IMR-90 (cell line): ENCODE measurements around the gene KCNQ1. TPM values are rescaled to one million over a fixed set of nuclear protein-coding genes. Genes with fewer than 3 reads are reported as not detected.

Experiments used
- ATAC-seq: fragments of 200-7000 bp; cut with Tn5 transposase; 2 replicates; pipeline ENCODE4 v1.9.1; 2020; ENCODE audit warnings: low read depth, mild to moderate bottlenecking, moderate library complexity
- BruUV-seq: library from RNA; stranded (reverse); fragments of 400-500 nt; replicated peaks from 2 replicates; lab custom pipeline; 2021; lab: Mats Ljungman, UMichigan
- CTCF ChIA-PET: fragments of 300-600 bp; formaldehyde crosslinking; extraction: SDS; loops from one replicate; lab custom pipeline; 2021; ENCODE audit warnings: antibody characterized with exemption; lab: Yijun Ruan, JAX
- POLR2A ChIA-PET: fragments of 300-600 bp; sonication (Branson Sonifier 250); formaldehyde crosslinking; loops from one replicate; lab custom pipeline; 2022; ENCODE audit warnings: antibody characterized with exemption; ENCODE audit not compliant: unreplicated experiment; lab: Charles Lee
- DNase-seq: peaks from one replicate; pipeline ENCODE4 v3.0.0; 2013
- H2AFZ ChIP-seq: replicated peaks from 2 replicates; pipeline ENCODE3; 2013; ENCODE audit warnings: low read length, mild to moderate bottlenecking; ENCODE audit not compliant: poor library complexity
- H2AK5ac ChIP-seq: 2 replicates; pipeline ENCODE4 v1.6.1; 2013; ENCODE audit warnings: low read depth, low read length, inconsistent platforms
- H2AK9ac ChIP-seq: replicated peaks from 2 replicates; pipeline ENCODE3; 2013; ENCODE audit warnings: mild to moderate bottlenecking, low read depth, low read length, moderate library complexity; ENCODE audit not compliant: poor library complexity
- H2BK120ac ChIP-seq: 2 replicates; pipeline ENCODE4 v1.6.1; 2013; ENCODE audit warnings: low read depth, low read length, inconsistent platforms
- H2BK15ac ChIP-seq: 3 replicates; pipeline ENCODE4 v1.6.1; 2013; ENCODE audit warnings: low read depth, low read length, inconsistent platforms
- H2BK20ac ChIP-seq: 2 replicates; pipeline ENCODE4 v1.6.1; 2013; ENCODE audit warnings: low read depth, mild to moderate bottlenecking, inconsistent platforms, low read length, moderate library complexity
- H2BK5ac ChIP-seq: 2 replicates; pipeline ENCODE4 v1.6.1; 2013; ENCODE audit warnings: mild to moderate bottlenecking, low read depth, low read length, inconsistent platforms; ENCODE audit not compliant: poor library complexity, severe bottlenecking
- H3K14ac ChIP-seq: replicated peaks from 2 replicates; pipeline ENCODE4 v1.6.1; 2013; ENCODE audit warnings: low read depth, low read length, inconsistent platforms
- H3K18ac ChIP-seq: 2 replicates; pipeline ENCODE4 v1.6.1; 2013; ENCODE audit warnings: low read depth, low read length, control low read depth
- H3K23ac ChIP-seq: 2 replicates; pipeline ENCODE4 v1.6.1; 2013; ENCODE audit warnings: low read depth, low read length, inconsistent platforms
- H3K27ac ChIP-seq: 2 replicates; pipeline ENCODE4 v1.5.1; 2013; ENCODE audit warnings: mild to moderate bottlenecking, control low read depth, low read length; ENCODE audit not compliant: insufficient read depth
- H3K27me3 ChIP-seq: 2 replicates; pipeline ENCODE4 v1.6.1; 2013; ENCODE audit warnings: low read length; ENCODE audit not compliant: control insufficient read depth, insufficient read depth
- H3K36me3 ChIP-seq: 2 replicates; pipeline ENCODE4 v1.6.1; 2013; ENCODE audit warnings: low read length, mixed read lengths; ENCODE audit not compliant: control insufficient read depth, insufficient read depth
- H3K4ac ChIP-seq: 2 replicates; pipeline ENCODE4 v1.6.1; 2013; ENCODE audit warnings: low read depth, low read length, inconsistent platforms
- H3K4me1 ChIP-seq: 2 replicates; pipeline ENCODE4 v1.6.1; 2013; ENCODE audit warnings: low read length, mixed read lengths; ENCODE audit not compliant: control insufficient read depth, insufficient read depth
- H3K4me2 ChIP-seq: 2 replicates; pipeline ENCODE4 v1.6.1; 2013; ENCODE audit warnings: low read depth, mild to moderate bottlenecking, control low read depth, low read length, moderate library complexity
- H3K4me3 ChIP-seq: 2 replicates; pipeline ENCODE4 v1.5.1; 2013; ENCODE audit warnings: low read depth, mild to moderate bottlenecking, control low read depth, low read length, moderate library complexity; ENCODE audit not compliant: insufficient read depth
- H3K56ac ChIP-seq: 2 replicates; pipeline ENCODE4 v1.6.1; 2013; ENCODE audit warnings: low read length, inconsistent platforms; ENCODE audit not compliant: insufficient read depth; ENCODE audit errors: extremely low read depth
- H3K79me1 ChIP-seq, 2 experiments: 2 replicates each; pipeline ENCODE4 v1.6.1; 2013; ENCODE audit warnings: low read length in 2 of 2, inconsistent platforms in 1 of 2, low read depth in 1 of 2
- H3K9ac ChIP-seq: 2 replicates; pipeline ENCODE4 v1.6.1; 2013; ENCODE audit warnings: low read depth, low read length, control low read depth
- H3K9me1 ChIP-seq: 2 replicates; pipeline ENCODE4 v1.6.1; 2013; ENCODE audit warnings: low read length, inconsistent platforms; ENCODE audit not compliant: insufficient read depth
- H3K9me3 ChIP-seq: 2 replicates; pipeline ENCODE4 v1.6.1; 2013; ENCODE audit warnings: low read length; ENCODE audit not compliant: control insufficient read depth, insufficient read depth
- H4K20me1 ChIP-seq: 2 replicates; pipeline ENCODE4 v1.6.1; 2013; ENCODE audit warnings: low read length, inconsistent platforms; ENCODE audit not compliant: insufficient read depth
- H4K5ac ChIP-seq: 2 replicates; pipeline ENCODE4 v1.6.1; 2013; ENCODE audit warnings: mild to moderate bottlenecking, low read depth, low read length, control low read depth
- H4K8ac ChIP-seq, 2 experiments: 2 replicates each; pipeline ENCODE4 v1.6.1; 2013; ENCODE audit warnings: low read depth in 2 of 2, low read length in 2 of 2, control low read depth in 1 of 2, inconsistent platforms in 1 of 2
- H4K91ac ChIP-seq: 2 replicates; pipeline ENCODE4 v1.6.1; 2013; ENCODE audit warnings: low read depth, low read length, inconsistent platforms; ENCODE audit not compliant: insufficient read depth
- RFX5 ChIP-seq: IDR thresholded peaks from 2 replicates; pipeline ENCODE4 v1.8.0; 2012; ENCODE audit warnings: low read depth, mild to moderate bottlenecking, low read length, moderate library complexity
- WGBS, 2 experiments: methylation state at CpG; one replicate each; pipeline versions ENCODE4 v1.1.5 to v1.1.7; 2013; ENCODE audit warnings: missing lambda C conversion rate in 2 of 2; ENCODE audit not compliant: insufficient read length in 1 of 2; ENCODE audit errors: extremely low coverage in 2 of 2; 5-methylcytosine and 5-hydroxymethylcytosine counted together
- dilution Hi-C: fragments of 300-500 bp; cut with HindIII; formaldehyde crosslinking; loops from one replicate; pipeline ENCODE4 v1.14.3; 2018; ENCODE audit warnings: low sequenced_read_pairs; ENCODE audit not compliant: unreplicated experiment
- in situ Hi-C: fragments of 300-500 bp; cut with MboI; formaldehyde crosslinking; loops from 3 replicates; pipeline ENCODE4 v1.14.3; 2019; ENCODE audit warnings: low sequenced_read_pairs, inconsistent platforms, mixed read lengths
- intact Hi-C: fragments of 100-400 bp; cut with micrococcal nuclease; formaldehyde crosslinking; loops from 2 replicates; pipeline ENCODE4 v1.10.0; 2022
- polyA plus RNA-seq, 3 experiments: library from polyadenylated mRNA; depleted of rRNA; stranded (reverse); fragments of >200 nt; gene quantifications; 2 replicates each; pipeline ENCODE4 v1.2.3, GENCODE V29; 2012; ENCODE audit warnings: low replicate concordance in 1 of 3
- total RNA-seq: library from RNA; depleted of rRNA; stranded (reverse); fragments of >200 nt; gene quantifications from 2 replicates; pipeline ENCODE4 v1.2.3, GENCODE V29; 2012

KCNQ1 gene
- total and polyA plus RNA-seq, 2 of the 4 experiments (the other 2 are of a cell fraction): 0.07 TPM; not detected in 1

DNA sequence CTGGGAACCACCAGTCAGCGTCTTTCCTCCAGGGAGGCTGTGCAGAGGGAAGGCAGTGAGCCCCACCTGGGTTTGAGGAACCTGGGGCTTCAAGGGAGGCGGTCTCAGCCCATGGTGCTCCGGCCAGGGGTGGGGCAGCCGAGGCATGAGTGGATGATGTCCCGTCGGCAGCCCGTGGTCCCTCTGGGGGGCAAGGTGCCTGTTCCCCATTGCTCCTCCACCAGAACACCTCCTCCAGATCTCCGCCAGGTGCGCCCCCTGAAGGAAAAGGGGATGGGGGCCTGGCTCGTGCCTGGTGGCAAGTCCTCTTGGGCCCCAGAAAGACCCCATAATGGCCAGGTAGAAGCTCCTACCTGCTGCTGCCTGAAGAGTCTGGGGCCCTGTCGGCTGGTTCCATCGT lies 94.1 kb downstream of the KCNQ1 start:
- BruUV-seq: no TSS peak
- H2BK120ac ChIP-seq: no peak overlapping the region
- no peak overlapping the region for H4K8ac ChIP-seq
- intact Hi-C loops (no loop called here), in situ Hi-C loops (no loop called here), dilution Hi-C loops (no loop called here)
- H3K79me1 ChIP-seq: no peaks in the 10 kb centered on the region
- H3K56ac ChIP-seq: no peak overlapping the region
- ATAC-seq (no peak), DNase-seq (no peak)
- no peak overlapping the region for H3K9ac ChIP-seq
- no peak for TF ChIP-seq RFX5
- no peak overlapping the region for H3K23ac ChIP-seq
- H2AK9ac ChIP-seq: no peak overlapping the region
- H3K27ac ChIP-seq: no peak overlapping the region
- CTCF ChIA-PET: no interaction called here
- H3K36me3 ChIP-seq: no peaks in the 10 kb centered on the region
- no peak overlapping the region for H3K18ac ChIP-seq
- WGBS, 2 experiments: 70% methylated on average over 2 of the region's 12 CpGs; no CpG with 5 or more reads in 1 of the 2 experiments
- no peak overlapping the region for H2AK5ac ChIP-seq
- no peaks in the 10 kb centered on the region for H3K9me3 ChIP-seq
- H3K9me1 ChIP-seq: no peaks in the 10 kb centered on the region
- H2AFZ ChIP-seq: no peak overlapping the region
- H3K4ac ChIP-seq: no peak overlapping the region
- H4K20me1 ChIP-seq: no peaks in the 10 kb centered on the region; the same call in 1 of the 2 replicates
- no peak overlapping the region for H2BK5ac ChIP-seq
- H3K14ac ChIP-seq: no peak overlapping the region
- no peak overlapping the region for H2BK20ac ChIP-seq
- peaks cover 4% of the 10 kb centered on the region for H3K4me1 ChIP-seq
- no peak overlapping the region for H4K5ac ChIP-seq
- H3K4me2 ChIP-seq: no peak overlapping the region
- H2BK15ac ChIP-seq: no peak overlapping the region
- POLR2A ChIA-PET: no interaction called here
- H3K4me3 ChIP-seq: no peak overlapping the region
- H3K27me3 ChIP-seq: peaks cover 26% of the 10 kb centered on the region
- H4K91ac ChIP-seq: no peak overlapping the region
